HG03095 (cell line): ENCODE measurements around the gene ZFAND6.

ENCODE experiments used
- ATAC-seq: cut with Tn5 transposase; IDR thresholded peaks from one replicate; pipeline ENCODE4 v1.9.1; 2021; ENCODE audit warnings: moderate library complexity; ENCODE audit not compliant: unreplicated experiment

Gene ZFAND6

DNA sequence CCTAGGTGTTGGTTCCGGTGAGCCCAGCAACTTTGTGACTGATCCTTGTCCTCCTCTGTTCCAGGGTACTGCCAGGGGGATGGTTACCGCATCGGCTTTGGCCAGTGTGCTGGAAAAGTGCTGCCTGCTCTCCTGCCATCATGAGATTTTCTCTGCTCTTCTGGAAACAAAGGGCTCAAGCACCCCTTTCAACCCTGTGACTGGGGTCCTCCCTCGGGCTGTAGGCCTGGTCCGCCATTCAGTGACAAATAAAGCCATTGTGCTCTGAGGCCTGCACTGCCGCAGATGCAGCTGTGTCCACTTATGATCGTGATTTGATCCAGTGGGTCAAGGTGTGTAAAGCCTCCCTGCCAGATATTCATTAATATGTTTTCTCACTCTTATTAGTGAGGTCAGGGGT, 126.6 kb downstream of the ZFAND6 start:
- no peak for ATAC-seq

DNA sequence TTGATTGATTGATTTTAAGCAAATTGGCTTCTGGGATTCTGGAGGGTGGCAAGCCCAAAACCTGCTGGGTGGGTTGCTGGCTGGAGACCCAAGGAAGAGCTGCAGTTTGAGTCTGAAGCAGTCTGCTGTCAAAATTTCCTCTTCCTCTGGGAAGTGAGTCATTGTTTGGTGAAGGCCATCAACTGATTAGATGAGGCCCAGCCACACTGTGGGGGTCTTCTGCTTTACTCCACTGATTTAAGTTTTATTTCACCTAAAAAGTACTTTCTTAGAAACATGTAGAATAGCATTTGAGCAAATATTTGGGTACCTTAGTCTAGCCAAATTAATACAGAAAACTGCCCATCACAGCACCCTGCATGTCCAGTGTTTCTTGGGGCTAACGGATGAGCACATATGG, 127.1 kb downstream of the ZFAND6 start:
- ATAC-seq, result no peak
